ENCODE results near the gene HTR2C. TPM values are rescaled to one million over a fixed set of nuclear protein-coding genes. Genes with fewer than 3 reads are reported as not detected.

HTR2C gene
- total RNA-seq, 1 donor from 2014 or later = not detected

DNA sequence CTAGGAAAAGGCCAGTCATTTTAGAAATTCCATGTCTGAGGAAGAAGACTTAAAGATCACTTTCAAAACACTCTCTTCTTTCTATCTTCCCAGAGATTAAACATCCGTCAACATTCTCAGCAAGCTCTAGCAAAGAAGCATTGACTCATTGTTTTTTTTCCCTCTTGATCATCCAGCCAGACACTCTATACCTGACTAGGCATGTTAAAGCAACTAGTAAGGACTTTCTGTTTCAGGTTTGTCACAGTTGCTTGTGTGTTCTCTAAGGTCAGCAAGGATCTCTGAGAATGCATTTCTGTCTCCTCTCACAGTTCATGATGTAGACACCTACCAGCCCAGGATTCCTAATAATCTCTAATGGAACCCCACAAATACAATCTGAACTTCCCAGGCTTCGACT is 321.4 kb downstream of the HTR2C start:
- Mint-ChIP-seq H3K4me1 (no peaks in the 10 kb centered on the region), H3K27me3 (no peaks in the 10 kb centered on the region), H3K27ac (no peak overlapping the region), H3K9me3 (peaks cover 3% of the 10 kb centered on the region), H3K4me3 (no peak overlapping the region), H3K36me3 (ENCODE audit: low read depth) (no peaks in the 10 kb centered on the region)
- TF ChIP-seq, protein P1, sequence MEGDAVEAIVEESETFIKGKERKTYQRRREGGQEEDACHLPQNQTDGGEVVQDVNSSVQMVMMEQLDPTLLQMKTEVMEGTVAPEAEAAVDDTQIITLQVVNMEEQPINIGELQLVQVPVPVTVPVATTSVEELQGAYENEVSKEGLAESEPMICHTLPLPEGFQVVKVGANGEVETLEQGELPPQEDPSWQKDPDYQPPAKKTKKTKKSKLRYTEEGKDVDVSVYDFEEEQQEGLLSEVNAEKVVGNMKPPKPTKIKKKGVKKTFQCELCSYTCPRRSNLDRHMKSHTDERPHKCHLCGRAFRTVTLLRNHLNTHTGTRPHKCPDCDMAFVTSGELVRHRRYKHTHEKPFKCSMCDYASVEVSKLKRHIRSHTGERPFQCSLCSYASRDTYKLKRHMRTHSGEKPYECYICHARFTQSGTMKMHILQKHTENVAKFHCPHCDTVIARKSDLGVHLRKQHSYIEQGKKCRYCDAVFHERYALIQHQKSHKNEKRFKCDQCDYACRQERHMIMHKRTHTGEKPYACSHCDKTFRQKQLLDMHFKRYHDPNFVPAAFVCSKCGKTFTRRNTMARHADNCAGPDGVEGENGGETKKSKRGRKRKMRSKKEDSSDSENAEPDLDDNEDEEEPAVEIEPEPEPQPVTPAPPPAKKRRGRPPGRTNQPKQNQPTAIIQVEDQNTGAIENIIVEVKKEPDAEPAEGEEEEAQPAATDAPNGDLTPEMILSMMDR (IDR thresholded peaks at IDR 0.05) = no peak
- ChIA-PET POLR2A (no interaction called here), CTCF (no interaction called here)
- no peak for ATAC-seq (ENCODE audit: low read depth)
- intact Hi-C loops (cut with micrococcal nuclease) = no loop called here
- DNase-seq = no peak

DNA sequence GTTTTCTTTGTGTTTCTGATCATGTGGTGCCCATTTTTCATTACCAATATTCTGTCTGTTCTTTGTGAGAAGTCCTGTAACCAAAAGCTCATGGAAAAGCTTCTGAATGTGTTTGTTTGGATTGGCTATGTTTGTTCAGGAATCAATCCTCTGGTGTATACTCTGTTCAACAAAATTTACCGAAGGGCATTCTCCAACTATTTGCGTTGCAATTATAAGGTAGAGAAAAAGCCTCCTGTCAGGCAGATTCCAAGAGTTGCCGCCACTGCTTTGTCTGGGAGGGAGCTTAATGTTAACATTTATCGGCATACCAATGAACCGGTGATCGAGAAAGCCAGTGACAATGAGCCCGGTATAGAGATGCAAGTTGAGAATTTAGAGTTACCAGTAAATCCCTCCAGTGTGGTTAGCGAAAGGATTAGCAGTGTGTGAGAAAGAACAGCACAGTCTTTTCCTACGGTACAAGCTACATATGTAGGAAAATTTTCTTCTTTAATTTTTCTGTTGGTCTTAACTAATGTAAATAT is 323.2 kb downstream of the HTR2C start:
- intact Hi-C loops (cut with micrococcal nuclease) = no loop called here
- Mint-ChIP-seq H3K9me3 (no peaks in the 10 kb centered on the region), H3K36me3 (ENCODE audit: low read depth) (no peaks in the 10 kb centered on the region), H3K27ac (no peak overlapping the region), H3K4me1 (no peaks in the 10 kb centered on the region), H3K27me3 (no peaks in the 10 kb centered on the region), H3K4me3 (no peak overlapping the region)
- ChIA-PET CTCF (no interaction called here), POLR2A (no interaction called here)
- ATAC-seq (ENCODE audit: low read depth) (no peak), DNase-seq (no peak)
- TF ChIP-seq, protein P1 (IDR thresholded peaks at IDR 0.05) = no peak

DNA sequence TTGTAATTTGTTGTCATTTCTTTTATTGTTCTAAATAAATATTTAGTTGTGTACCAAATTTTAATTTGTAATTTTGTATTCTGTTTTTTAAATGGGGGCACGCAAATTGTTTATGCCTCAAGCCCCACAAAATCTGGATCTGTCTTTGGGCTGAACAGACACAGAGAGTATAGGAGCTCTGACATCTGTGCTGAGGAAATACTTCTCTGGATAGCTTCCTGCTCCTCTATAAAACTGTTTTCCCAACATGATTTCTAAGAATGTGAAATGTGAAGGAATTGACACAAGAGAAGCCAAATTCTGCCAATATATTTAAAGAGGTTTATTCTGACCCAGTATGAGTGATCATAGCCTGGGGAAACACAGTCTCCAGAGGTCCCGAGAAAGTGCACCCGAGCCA is 340.5 kb downstream of the HTR2C start:
- no peak for DNase-seq
- no peaks in the 10 kb centered on the region for H3K9me3 Mint-ChIP-seq
- H3K27ac Mint-ChIP-seq = no peak overlapping the region
- CTCF ChIA-PET = no interaction called here
- H3K4me3 Mint-ChIP-seq = no peak overlapping the region
- TF ChIP-seq, protein P1 (IDR thresholded peaks at IDR 0.05) = no peak
- intact Hi-C loops (cut with micrococcal nuclease) = no loop called here
- no peaks in the 10 kb centered on the region for H3K4me1 Mint-ChIP-seq
- H3K27me3 Mint-ChIP-seq = no peaks in the 10 kb centered on the region
- no peak for ATAC-seq (ENCODE audit: low read depth)
- no peaks in the 10 kb centered on the region for H3K36me3 Mint-ChIP-seq (ENCODE audit: low read depth)
- POLR2A ChIA-PET = no interaction called here

DNA sequence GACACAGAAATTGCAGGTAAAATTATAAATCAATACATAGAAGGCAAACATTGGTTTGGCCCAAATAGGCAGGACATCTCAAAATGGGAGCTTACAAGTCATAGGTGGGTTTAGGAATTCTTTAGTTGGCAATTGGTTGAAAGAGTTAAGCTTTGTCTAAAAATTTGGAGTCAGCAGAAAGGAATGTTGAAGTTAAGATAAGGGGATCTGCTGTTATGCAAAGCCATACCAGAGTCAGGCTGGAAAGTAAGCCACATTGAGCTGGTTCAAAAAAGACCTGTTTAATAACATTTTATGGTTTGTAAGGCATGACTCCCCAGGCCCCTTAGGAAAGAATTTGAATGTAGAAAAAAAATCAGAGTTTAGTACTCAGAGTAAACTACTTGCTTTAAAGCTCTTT is 341.0 kb downstream of the HTR2C start:
- ChIA-PET CTCF (no interaction called here), POLR2A (no interaction called here)
- intact Hi-C loops (cut with micrococcal nuclease) = no loop called here
- Mint-ChIP-seq H3K27ac (no peak overlapping the region), H3K9me3 (no peaks in the 10 kb centered on the region), H3K27me3 (no peaks in the 10 kb centered on the region), H3K36me3 (ENCODE audit: low read depth) (no peaks in the 10 kb centered on the region), H3K4me1 (no peaks in the 10 kb centered on the region), H3K4me3 (no peak overlapping the region)
- TF ChIP-seq, protein P1 (IDR thresholded peaks at IDR 0.05) = no peak
- ATAC-seq (ENCODE audit: low read depth) (no peak), DNase-seq (no peak)

DNA sequence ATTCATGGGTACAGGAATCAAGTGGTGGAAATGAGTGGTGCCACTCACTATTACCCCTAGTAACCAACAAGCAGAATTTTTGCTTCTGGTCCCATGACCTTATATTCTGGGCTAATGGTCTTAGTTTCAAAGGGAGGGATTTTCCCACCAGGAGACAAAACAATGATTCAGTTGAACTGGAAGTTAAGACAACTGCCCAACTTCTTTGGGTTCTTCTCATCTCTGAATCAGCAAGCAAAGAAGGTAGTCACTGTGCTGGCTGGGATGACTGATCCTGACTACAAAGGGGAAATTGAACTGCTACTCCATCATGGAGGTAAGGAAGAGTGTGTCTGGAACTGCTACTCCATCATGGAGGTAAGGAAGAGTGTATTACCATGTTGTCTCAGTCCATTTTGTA is 346.3 kb downstream of the HTR2C start:
- ATAC-seq (ENCODE audit: low read depth) = no peak
- Mint-ChIP-seq H3K4me1 (no peaks in the 10 kb centered on the region), H3K27ac (no peak overlapping the region)

More for the DNA sequence above, 346.3 kb downstream of the HTR2C start:
- ChIA-PET POLR2A (no interaction called here), CTCF (no interaction called here)
- no peaks in the 10 kb centered on the region for H3K9me3 Mint-ChIP-seq
- DNase-seq = no peak
- TF ChIP-seq, protein P1 (IDR thresholded peaks at IDR 0.05) = no peak
- H3K4me3 Mint-ChIP-seq = no peak overlapping the region
- no peaks in the 10 kb centered on the region for H3K36me3 Mint-ChIP-seq (ENCODE audit: low read depth)
- intact Hi-C loops (cut with micrococcal nuclease) = no loop called here
- H3K27me3 Mint-ChIP-seq = no peaks in the 10 kb centered on the region

Measured in activated B cell treated with CpG ODN at 0.5 μM for 24 hours (primary cell).